HG02870 (cell line): ENCODE data around the gene KLF18.
"Not testable (repeated sequence)": the region's sequence is repeated elsewhere in the genome, so short reads cannot be mapped to it uniquely, and the experiment has no call there.

Experiments
- ATAC-seq: cut with Tn5 transposase; IDR thresholded peaks from one replicate; pipeline ENCODE4 v1.9.1; 2021; ENCODE audit warnings: mild to moderate bottlenecking, moderate library complexity; ENCODE audit not compliant: unreplicated experiment

KLF18 gene

GRCh38 chr1:44120398-44120949 is 21.0 kb downstream of the KLF18 start:
- ATAC-seq = no peak

DNA sequence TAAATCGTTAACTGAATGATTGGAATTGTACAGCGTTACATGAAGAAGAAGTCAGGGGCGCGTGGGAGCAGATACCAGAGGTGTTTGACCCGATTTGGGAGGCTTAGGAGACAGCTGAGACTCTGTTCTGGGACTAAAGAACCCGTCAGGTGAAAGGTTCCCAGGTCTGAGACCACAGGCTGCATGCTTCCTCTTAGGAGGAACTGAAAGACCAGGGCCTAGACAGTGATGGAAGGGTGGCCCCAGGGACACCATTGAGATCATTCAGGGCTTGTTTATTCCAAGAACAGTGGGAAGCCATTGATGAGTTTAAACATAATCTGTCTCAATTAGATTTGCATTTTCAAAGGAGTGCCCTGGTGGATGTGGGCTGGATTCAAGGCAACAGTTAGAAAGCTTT is 21.9 kb downstream of the KLF18 start:
- ATAC-seq = no peak

- no peak for ATAC-seq
Observed at GRCh38 chr1:44118682-44119081, 22.7 kb downstream of the KLF18 start, which contains the start of gene KLF17. KLF17 (plus strand) TSS chr1:44118821; CDS start chr1:44118908, 87 bp downstream.

DNA sequence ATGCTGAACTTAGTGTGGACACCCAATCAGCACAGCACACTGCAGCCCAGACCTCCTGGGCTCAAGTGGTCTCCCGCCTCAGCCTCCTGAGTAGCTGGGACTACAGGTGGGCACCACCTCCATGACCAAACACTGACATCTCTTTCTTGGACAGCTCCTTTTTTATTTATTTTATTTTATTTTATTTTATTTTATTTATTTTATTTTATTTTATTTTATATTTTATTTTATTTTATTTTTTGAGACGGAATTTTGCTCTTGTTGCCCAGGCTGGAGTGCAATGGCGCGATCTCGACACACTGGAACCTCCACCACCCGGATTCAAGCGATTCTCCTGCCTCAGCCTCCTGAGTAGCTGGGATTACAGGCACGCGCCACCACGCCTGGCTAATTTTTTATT is 24.2 kb downstream of the KLF18 start:
- not testable (repeated sequence) for ATAC-seq

GRCh38 chr1:44114098-44114497 is 27.3 kb downstream of the KLF18 start:
- no peak for ATAC-seq

GRCh38 chr1:44113095-44113609 is 28.3 kb downstream of the KLF18 start:
- no peak for ATAC-seq

DNA sequence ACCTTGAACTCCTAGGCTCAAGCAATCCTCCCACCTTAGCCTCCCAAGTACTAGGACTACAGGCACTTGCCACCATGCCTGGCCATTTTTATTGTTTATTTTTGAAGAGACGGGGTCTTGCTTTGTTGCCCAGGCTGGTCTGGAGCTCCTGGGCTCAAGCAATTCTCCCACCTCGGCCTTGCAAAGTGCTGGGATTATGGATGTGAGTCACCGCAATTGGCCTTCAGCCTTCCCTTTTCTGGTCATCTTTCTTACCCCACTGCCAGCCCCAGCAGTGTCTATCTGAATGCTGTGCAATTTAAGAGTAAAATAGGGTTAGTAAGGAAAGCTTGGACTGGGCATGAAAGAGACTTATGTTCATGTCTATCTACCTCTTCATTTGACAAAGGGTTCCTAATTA is 28.9 kb downstream of the KLF18 start:
- ATAC-seq = no peak

DNA sequence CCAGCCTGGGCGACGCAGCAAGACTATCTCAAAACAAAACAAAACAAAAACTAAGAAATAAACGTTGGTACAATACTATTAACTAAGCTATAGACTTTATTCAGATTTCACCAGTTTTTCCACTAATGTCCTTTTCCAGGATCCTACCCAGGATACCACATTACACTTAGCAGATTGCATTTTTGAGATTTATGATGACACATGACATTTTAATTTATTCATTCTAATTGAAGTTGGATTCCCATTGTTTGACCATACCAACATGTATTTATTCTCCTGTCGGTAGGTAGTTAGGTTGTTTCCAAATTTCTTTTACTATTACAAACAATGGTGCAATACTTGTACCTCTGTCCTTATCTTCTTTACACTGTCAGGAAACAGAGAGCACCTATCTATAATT is 29.6 kb downstream of the KLF18 start:
- ATAC-seq = no peak

DNA sequence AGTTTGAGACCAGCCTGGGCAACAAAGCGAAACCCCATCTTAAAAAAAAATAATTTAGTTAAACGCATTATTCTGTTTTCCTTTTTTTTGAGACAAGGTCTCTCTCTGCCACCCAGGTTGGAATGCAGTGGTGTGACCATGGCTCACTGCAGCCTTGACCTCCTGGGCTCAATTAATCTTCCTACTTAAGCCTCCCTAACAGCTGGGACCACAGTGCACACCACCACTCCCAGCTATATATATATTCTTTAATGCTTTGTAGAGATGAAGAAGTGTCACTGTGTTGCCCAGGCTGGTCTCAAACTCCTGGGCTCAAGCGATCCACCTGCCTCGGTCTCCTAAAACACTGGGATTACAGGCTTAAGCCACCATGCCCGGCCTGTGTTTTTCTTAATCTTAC is 30.5 kb downstream of the KLF18 start:
- ATAC-seq = no peak

DNA sequence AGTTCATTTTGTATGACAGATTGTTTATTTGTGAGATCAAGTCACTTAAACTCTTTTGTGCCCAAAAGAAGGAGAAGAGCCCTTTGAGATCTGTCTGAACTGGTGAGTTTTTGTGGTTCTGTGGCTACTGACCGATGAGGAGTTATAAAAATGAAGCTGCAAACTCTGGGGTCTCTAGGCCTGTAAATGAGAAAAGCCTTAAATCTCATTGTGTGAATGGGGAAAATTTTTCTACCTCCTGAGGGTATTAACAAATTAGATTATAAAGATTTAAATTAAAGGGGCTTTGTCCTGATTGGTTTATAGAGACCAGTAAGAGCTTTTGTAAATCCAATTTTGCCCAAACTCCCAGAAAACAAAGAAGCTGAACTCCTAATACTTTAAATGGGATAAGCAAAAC is 32.5 kb downstream of the KLF18 start:
- ATAC-seq = no peak

GRCh38 chr1:44108241-44108640 is 33.2 kb downstream of the KLF18 start:
- no peak for ATAC-seq

DNA sequence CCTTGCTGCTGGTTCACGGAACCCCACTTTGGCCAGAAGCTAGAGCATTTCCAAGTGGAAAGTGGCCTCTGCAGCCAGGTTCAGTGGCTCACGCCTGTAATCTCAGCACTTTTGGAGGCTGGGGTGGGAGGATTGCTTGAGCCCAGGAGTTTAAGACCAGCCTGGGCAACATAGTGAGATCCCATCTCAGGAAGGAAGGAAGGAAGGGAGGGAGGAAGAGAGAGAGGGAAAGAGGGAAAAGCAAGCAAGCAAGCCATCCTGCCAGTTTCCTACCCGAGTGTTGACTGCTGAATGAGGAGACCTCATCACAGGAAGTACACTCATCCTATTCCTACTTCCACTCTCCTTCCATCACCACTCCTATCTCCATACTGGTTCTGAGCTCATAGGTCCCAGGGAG is 35.6 kb downstream of the KLF18 start:
- no peak for ATAC-seq

DNA sequence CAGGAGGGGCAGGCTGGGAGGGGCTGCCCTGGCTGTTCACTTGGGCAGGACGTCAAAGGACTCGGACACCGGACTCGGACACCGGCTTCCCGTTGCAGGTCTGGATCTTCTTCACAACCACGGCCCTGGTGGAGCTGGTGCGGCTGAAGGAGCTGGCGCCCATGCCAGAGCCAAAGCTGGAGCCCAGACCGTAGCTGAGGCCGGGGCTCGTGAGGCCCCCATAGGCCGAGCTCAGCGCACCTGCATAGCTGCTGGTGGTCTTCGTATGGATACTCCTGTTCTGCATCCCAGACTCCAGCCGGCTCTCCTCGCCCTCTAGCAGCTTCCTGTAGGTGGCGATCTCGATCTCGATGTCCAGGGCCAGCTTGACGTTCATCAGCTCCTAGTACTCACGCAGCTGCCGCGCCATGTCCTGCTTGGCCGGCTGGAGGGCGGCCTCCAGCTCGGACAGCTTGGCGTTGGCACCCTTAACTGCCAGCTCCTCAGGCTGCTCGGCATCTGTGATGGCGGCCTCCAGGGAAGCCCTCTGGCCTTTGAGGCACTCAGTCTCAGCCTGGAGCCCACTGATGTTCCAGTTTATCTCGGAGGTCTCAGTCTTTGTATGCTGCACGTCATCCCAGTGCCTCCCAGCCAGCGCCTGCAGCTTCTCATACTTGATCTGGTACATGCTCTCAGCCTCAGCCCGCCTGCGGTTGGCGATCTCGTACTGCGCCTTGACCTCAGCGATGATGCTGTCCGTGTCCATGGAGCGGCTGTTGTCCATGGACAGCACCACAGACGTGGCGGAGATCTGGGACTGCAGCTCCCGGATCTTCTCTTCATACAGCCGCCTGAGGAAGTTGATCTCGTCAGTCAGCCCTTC is 37.9 kb downstream of the KLF18 start:
- no peak for ATAC-seq

DNA sequence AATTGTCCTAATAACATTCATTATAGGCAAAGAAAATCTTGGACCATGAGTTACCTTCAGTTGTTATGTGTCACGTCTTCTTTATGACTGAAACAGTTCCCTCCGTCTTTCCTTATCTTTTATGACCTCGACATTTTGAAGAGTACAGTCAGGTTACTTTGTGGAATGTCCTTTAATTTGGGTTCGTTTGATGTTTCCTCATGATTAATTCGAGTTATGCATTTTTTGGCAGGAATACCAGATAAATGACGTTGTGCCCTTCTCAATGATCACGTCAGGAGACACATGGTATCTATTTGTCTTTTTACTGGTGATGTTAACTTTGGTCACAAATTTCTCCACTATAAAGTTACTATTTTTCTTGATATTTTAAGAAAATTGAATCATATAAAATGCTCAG is 40.1 kb downstream of the KLF18 start:
- ATAC-seq = no peak

- ATAC-seq = no peak
Observed at GRCh38 chr1:44100183-44100868, 41.1 kb downstream of the KLF18 start.

- no peak for ATAC-seq
Observed at GRCh38 chr1:44094047-44094446, 47.4 kb downstream of the KLF18 start.

- ATAC-seq = no peak
Observed at GRCh38 chr1:44090429-44091252, 50.8 kb downstream of the KLF18 start.

DNA sequence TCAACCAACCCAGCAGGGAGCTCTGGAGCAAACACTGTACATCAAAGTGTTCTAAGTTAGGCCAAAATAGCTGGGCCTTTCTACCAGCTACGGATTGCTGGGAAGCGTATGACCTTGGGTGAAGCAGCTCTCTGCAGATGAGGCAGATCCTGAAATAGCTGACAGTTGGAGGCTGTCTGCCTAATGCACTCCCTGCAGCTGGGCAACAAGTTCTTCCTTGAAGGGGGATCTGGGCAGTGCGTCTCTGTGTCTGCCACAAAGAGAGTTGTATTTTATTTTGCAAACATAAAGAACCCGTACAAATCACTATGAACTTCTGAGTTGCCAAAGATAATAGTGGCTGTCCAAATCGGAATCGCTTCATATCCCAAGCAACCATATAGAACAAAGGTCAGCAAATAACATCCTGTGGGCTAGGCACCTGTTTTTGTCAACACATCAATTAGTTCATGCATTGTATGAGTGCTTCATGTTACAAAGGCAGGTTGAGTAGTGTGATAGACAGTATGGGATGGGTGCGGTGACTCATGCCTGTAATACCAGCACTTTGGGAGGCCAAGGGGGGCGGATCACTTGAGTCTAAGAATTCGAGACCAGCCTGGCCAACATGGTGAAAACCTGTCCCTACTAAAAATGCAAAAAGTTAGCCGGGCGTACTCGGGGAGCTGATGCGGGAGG is 51.9 kb downstream of the KLF18 start:
- no peak for ATAC-seq
